ENCODE results near the gene DBX1. TPM values are rescaled to one million over a fixed set of nuclear protein-coding genes. Genes with fewer than 3 reads are reported as not detected.

DBX1 gene
- polyA plus RNA-seq, 1 donor (not counting 4 experiments of a cell fraction or from before 2014, with no cell fraction given), result not detected

DNA sequence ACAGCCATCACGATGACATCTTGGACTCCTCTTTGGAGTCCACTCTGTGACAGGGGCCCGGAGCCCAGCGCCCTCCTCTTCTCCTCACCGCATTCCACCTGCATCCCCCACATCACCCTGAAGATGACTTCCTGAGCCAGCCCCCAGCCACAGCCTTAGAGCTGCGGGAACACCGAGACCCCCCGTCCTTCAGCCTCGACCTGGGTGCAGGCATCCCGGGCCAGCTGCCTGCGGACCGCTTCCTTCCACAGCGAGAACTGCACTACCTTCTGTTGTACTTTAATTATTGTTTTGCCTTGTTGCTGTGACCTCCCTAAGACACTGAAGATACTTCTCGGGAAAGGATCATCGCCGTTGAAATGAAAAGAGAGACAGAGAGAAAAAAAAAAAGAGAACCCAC lies 42.1 kb downstream of the DBX1 start:
- no peaks in the 10 kb centered on the region for H3K27me3 ChIP-seq (ENCODE audit: control insufficient read depth, extremely low read depth, insufficient read depth, low read length)
- no peak for TF ChIP-seq EZH2 (IDR thresholded peaks at IDR 0.05; ENCODE audit: low read length)
- TF ChIP-seq, protein P1, sequence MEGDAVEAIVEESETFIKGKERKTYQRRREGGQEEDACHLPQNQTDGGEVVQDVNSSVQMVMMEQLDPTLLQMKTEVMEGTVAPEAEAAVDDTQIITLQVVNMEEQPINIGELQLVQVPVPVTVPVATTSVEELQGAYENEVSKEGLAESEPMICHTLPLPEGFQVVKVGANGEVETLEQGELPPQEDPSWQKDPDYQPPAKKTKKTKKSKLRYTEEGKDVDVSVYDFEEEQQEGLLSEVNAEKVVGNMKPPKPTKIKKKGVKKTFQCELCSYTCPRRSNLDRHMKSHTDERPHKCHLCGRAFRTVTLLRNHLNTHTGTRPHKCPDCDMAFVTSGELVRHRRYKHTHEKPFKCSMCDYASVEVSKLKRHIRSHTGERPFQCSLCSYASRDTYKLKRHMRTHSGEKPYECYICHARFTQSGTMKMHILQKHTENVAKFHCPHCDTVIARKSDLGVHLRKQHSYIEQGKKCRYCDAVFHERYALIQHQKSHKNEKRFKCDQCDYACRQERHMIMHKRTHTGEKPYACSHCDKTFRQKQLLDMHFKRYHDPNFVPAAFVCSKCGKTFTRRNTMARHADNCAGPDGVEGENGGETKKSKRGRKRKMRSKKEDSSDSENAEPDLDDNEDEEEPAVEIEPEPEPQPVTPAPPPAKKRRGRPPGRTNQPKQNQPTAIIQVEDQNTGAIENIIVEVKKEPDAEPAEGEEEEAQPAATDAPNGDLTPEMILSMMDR (optimal IDR thresholded peaks at IDR 0.05 in 1 of 3, IDR thresholded peaks at IDR 0.05 in 1 of 3, conservative IDR thresholded peaks at IDR 0.05 in 1 of 3; ENCODE audit: extremely low read depth in 1 of 3, insufficient read depth in 2 of 3, low read length in 3 of 3), result no peak
- FAIRE-seq (no peak), DNase-seq (ENCODE audit: low read depth, low spot score) (no peak)
- H3K27ac ChIP-seq (ENCODE audit: control insufficient read depth, insufficient read depth, low read length), result no peak overlapping the region
- no peak overlapping the region for H3K9ac ChIP-seq (ENCODE audit: control insufficient read depth, extremely low read depth, insufficient read depth, low read length)
- dilution Hi-C loops (cut with MboI; ENCODE audit: extremely low pct_ligation_motif_present, low sequenced_read_pairs), result no loop called here
- H3K4me3 ChIP-seq (ENCODE audit: control insufficient read depth in 2 of 3, extremely low read depth in 1 of 3, insufficient read depth in 2 of 3, low read depth in 1 of 3, low read length in 3 of 3), result no peak overlapping the region
- H2AFZ ChIP-seq (ENCODE audit: control insufficient read depth, low read length), result no peak overlapping the region
- H3K36me3 ChIP-seq (ENCODE audit: control insufficient read depth in 2 of 2, extremely low read depth in 1 of 2, insufficient read depth in 2 of 2, low read length in 2 of 2), result peaks cover 12 to 16% of the 10 kb centered on the region in 2 experiments
- no peaks in the 10 kb centered on the region for H3K9me1 ChIP-seq (ENCODE audit: control insufficient read depth, extremely low read depth, insufficient read depth, low read length)
- H3K79me2 ChIP-seq (ENCODE audit: control insufficient read depth, insufficient read depth, low read length), result no peaks in the 10 kb centered on the region
- H3K9me3 ChIP-seq (ENCODE audit: control insufficient read depth, low read depth, low read length), result no peaks in the 10 kb centered on the region
- no peak overlapping the region for H3K4me2 ChIP-seq (ENCODE audit: control insufficient read depth, extremely low read depth, insufficient read depth, low read depth, low read length)
- peaks cover 4% of the 10 kb centered on the region for H3K4me1 ChIP-seq (ENCODE audit: control insufficient read depth, extremely low read depth, insufficient read depth, low read length)
- no peaks in the 10 kb centered on the region for H4K20me1 ChIP-seq (ENCODE audit: control insufficient read depth, extremely low read depth, insufficient read depth, low read length)

DNA sequence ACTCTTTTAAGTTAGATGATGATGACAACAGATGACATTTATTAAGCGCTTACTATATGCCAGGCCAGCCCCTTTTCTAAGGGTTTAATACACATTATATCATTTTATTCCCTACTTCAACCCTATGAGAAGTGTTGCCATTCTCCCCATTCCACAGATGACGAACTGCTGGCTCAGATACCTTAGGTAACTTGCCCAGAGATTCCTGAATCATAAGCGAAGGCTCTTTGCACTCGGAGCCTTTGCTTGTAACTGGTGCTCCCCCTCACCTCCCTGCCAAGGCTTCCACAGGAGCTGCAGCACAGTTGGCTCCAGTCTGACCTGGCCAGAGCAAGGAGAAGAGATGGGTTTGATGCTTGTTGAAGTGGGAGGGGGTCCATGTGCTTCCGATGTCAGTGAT lies 43.0 kb downstream of the DBX1 start:
- dilution Hi-C loops (cut with MboI; ENCODE audit: extremely low pct_ligation_motif_present, low sequenced_read_pairs), result no loop called here
- no peak for TF ChIP-seq EZH2 (IDR thresholded peaks at IDR 0.05; ENCODE audit: low read length)
- TF ChIP-seq, protein P1 (optimal IDR thresholded peaks at IDR 0.05 in 1 of 3, IDR thresholded peaks at IDR 0.05 in 1 of 3, conservative IDR thresholded peaks at IDR 0.05 in 1 of 3; ENCODE audit: extremely low read depth in 1 of 3, insufficient read depth in 2 of 3, low read length in 3 of 3), result no peak
- no peak for FAIRE-seq
- H4K20me1 ChIP-seq (ENCODE audit: control insufficient read depth, extremely low read depth, insufficient read depth, low read length), result no peaks in the 10 kb centered on the region
- peaks cover 12 to 16% of the 10 kb centered on the region in 2 experiments for H3K36me3 ChIP-seq (ENCODE audit: control insufficient read depth in 2 of 2, extremely low read depth in 1 of 2, insufficient read depth in 2 of 2, low read length in 2 of 2)
- no peaks in the 10 kb centered on the region for H3K9me3 ChIP-seq (ENCODE audit: control insufficient read depth, low read depth, low read length)
- no peaks in the 10 kb centered on the region for H3K79me2 ChIP-seq (ENCODE audit: control insufficient read depth, insufficient read depth, low read length)
- no peak overlapping the region for H3K4me2 ChIP-seq (ENCODE audit: control insufficient read depth, extremely low read depth, insufficient read depth, low read depth, low read length)
- no peak overlapping the region for H3K9ac ChIP-seq (ENCODE audit: control insufficient read depth, extremely low read depth, insufficient read depth, low read length)
- no peak overlapping the region for H3K27ac ChIP-seq (ENCODE audit: control insufficient read depth, insufficient read depth, low read length)
- no peak for DNase-seq (ENCODE audit: low read depth, low spot score)
- H3K9me1 ChIP-seq (ENCODE audit: control insufficient read depth, extremely low read depth, insufficient read depth, low read length), result no peaks in the 10 kb centered on the region
- no peaks in the 10 kb centered on the region for H3K27me3 ChIP-seq (ENCODE audit: control insufficient read depth, extremely low read depth, insufficient read depth, low read length)
- H3K4me1 ChIP-seq (ENCODE audit: control insufficient read depth, extremely low read depth, insufficient read depth, low read length), result peaks cover 13% of the 10 kb centered on the region
- no peak overlapping the region for H2AFZ ChIP-seq (ENCODE audit: control insufficient read depth, low read length)
- no peak overlapping the region for H3K4me3 ChIP-seq (ENCODE audit: control insufficient read depth in 2 of 3, extremely low read depth in 1 of 3, insufficient read depth in 2 of 3, low read depth in 1 of 3, low read length in 3 of 3)
